SK-N-SH (cell line): ENCODE measurements around the gene PIK3R2.

Experiments used
- CTCF ChIP-seq: fragments of 200-600 bp; sonication (generic); IDR thresholded peaks from 2 replicates; pipeline ENCODE4 v1.6.1; 2017; ENCODE audit warnings: antibody characterized with exemption, mild to moderate bottlenecking, moderate library complexity
- NRF1 ChIP-seq: IDR thresholded peaks from 2 replicates; pipeline ENCODE4 v1.6.1; 2012; ENCODE audit warnings: low read depth, mild to moderate bottlenecking, low read length
- RAD21 ChIP-seq: IDR thresholded peaks from 2 replicates; pipeline ENCODE4 v1.6.1; 2012; ENCODE audit warnings: mild to moderate bottlenecking, low read length

GRCh38 chr19:18104793-18105131 lies 48.2 kb upstream of the PIK3R2 start:
- no peak for TF ChIP-seq RAD21
- TF ChIP-seq CTCF, result no peak
- no peak for TF ChIP-seq NRF1
